Esophagus muscularis mucosa (tissue), 4 donors: ENCODE measurements around the gene CFAP74. TPM values are rescaled to one million over a fixed set of nuclear protein-coding genes. Genes with fewer than 3 reads are reported as not detected.
"Not testable (repeated sequence)": the region's sequence is repeated elsewhere in the genome, so short reads cannot be mapped to it uniquely, and the experiment has no call there.

Experiments used
- DNase-seq: peaks from one replicate; pipeline ENCODE4 v3.0.0-alpha.2; 2017; ENCODE audit errors: extremely low spot score
- H3K27ac ChIP-seq, 4 donors: fragments of 200-600 bp; sonication (generic); replicated peaks in 1 of 4; 1 replicate in 3 of 4; 2 replicates in 1 of 4; pipeline ENCODE4 v1.5.1; 2016 to 2019; ENCODE audit warnings: mild to moderate bottlenecking in 1 of 4
- H3K27me3 ChIP-seq, 4 donors: fragments of 200-600 bp; sonication (generic); one replicate each; pipeline versions ENCODE4 v1.5.1 to v1.6.0; 2016 to 2019
- H3K36me3 ChIP-seq, 4 donors: fragments of 200-600 bp; sonication (generic); one replicate each; pipeline ENCODE4 v1.5.1; 2016 to 2019
- H3K4me1 ChIP-seq, 4 donors: fragments of 200-600 bp; sonication (generic); one replicate each; pipeline ENCODE4 v1.5.1; 2016 to 2019
- H3K4me3 ChIP-seq, 4 donors: fragments of 200-600 bp; sonication (generic); 1 replicate in 2 of 4; 2 replicates in 2 of 4; pipeline ENCODE4 v1.5.1; 2016 to 2019; ENCODE audit warnings: mild to moderate bottlenecking in 4 of 4, moderate library complexity in 1 of 4
- H3K9me3 ChIP-seq, 4 donors: fragments of 200-600 bp; sonication (generic); 1 replicate in 3 of 4; 2 replicates in 1 of 4; pipeline ENCODE4 v1.5.1; 2016 to 2019
- CTCF ChIP-seq, 3 experiments: fragments of 200-600 bp in 2 of 3; fragments of 450-650 bp in 1 of 3; sonication (generic) in 2 of 3; IDR thresholded peaks; one replicate each; pipeline ENCODE4 v1.5.1; 2017 to 2019; ENCODE audit warnings: antibody characterized with exemption in 3 of 3, mild to moderate bottlenecking in 2 of 3, moderate library complexity in 1 of 3
- EP300 ChIP-seq: sonication (generic); formaldehyde crosslinking; IDR thresholded peaks from one replicate; pipeline ENCODE4 v1.6.1; 2017; ENCODE audit warnings: antibody characterized with exemption
- POLR2A ChIP-seq: fragments of 450-650 bp; IDR thresholded peaks from one replicate; pipeline ENCODE4 v1.6.1; 2017; ENCODE audit warnings: antibody characterized with exemption, moderate library complexity, mild to moderate bottlenecking, low read depth
- POLR2AphosphoS5 ChIP-seq, 2 donors: sonication (generic); formaldehyde crosslinking; IDR thresholded peaks; one replicate each; pipeline ENCODE4 v1.6.1; 2017; ENCODE audit warnings: antibody characterized with exemption in 2 of 2
- WGBS: methylation state at CpG from one replicate; pipeline ENCODE4 v1.1.5; 2018; 5-methylcytosine and 5-hydroxymethylcytosine counted together
- intact Hi-C: fragments of 100-400 bp; cut with DNase I; formaldehyde crosslinking; loops from one replicate; pipeline ENCODE4 v1.15.1; 2023
- total RNA-seq, 4 donors: library from RNA; depleted of rRNA; stranded (reverse); fragments of >200 nt; gene quantifications; one replicate each; pipeline versions ENCODE4 v1.1.0 to v1.2.1, GENCODE V29; 2016

CFAP74 gene
- total RNA-seq, 4 donors from 2014 or later, result not detected

GRCh38 chr1:1980467-1981141, 23.0 kb downstream of the CFAP74 start:
- Histone ChIP-seq H3K4me3 (no peak overlapping the region), H3K27me3 (peaks cover 0 to 52% (median 0%) of the 10 kb centered on the region in 4 donors), H3K27ac (no peak overlapping the region), H3K9me3 (no peaks in the 10 kb centered on the region), H3K36me3 (no peaks in the 10 kb centered on the region), H3K4me1 (no peaks in the 10 kb centered on the region)
- intact Hi-C loops, result no loop called here
- no peak for DNase-seq
- TF ChIP-seq CTCF (IDR thresholded peaks at IDR 0.05) (no peak), POLR2AphosphoS5 (IDR thresholded peaks at IDR 0.05) (no peak), POLR2A (no peak), EP300 (no peak)
- WGBS, result 88% methylated on average over 27 of the region's 42 CpGs

GRCh38 chr1:1979482-1980165, 24.0 kb downstream of the CFAP74 start:
- Histone ChIP-seq H3K27ac (no peak overlapping the region), H3K4me1 (no peaks in the 10 kb centered on the region), H3K36me3 (no peaks in the 10 kb centered on the region), H3K27me3 (peaks cover 0 to 51% (median 0%) of the 10 kb centered on the region in 4 donors), H3K4me3 (no peak overlapping the region), H3K9me3 (no peaks in the 10 kb centered on the region)
- no peak for DNase-seq
- WGBS, result 84% methylated on average over 13 of the region's 61 CpGs
- intact Hi-C loops, result no loop called here
- TF ChIP-seq CTCF (IDR thresholded peaks at IDR 0.05) (no peak), POLR2A (no peak), POLR2AphosphoS5 (IDR thresholded peaks at IDR 0.05) (no peak), EP300 (no peak)

GRCh38 chr1:1978690-1979481, 24.7 kb downstream of the CFAP74 start:
- H3K36me3 ChIP-seq, DNase-seq, H3K9me3 ChIP-seq, H3K27ac ChIP-seq, intact Hi-C loops, H3K4me3 ChIP-seq, H3K4me1 ChIP-seq: not testable (repeated sequence)
- peaks cover 0 to 51% (median 0%) of the 10 kb centered on the region in 4 donors for H3K27me3 ChIP-seq
- WGBS, result 85% methylated on average over 30 of the region's 51 CpGs

GRCh38 chr1:1978108-1978507, 25.5 kb downstream of the CFAP74 start:
- Histone ChIP-seq H3K27me3 (peaks cover 0 to 53% (median 0%) of the 10 kb centered on the region in 4 donors), H3K4me3 (no peak overlapping the region), H3K27ac (no peak overlapping the region), H3K36me3 (no peaks in the 10 kb centered on the region), H3K4me1 (no peaks in the 10 kb centered on the region), H3K9me3 (no peaks in the 10 kb centered on the region)
- DNase-seq, result no peak
- 62% methylated on average over 11 of the region's 11 CpGs for WGBS
- intact Hi-C loops, result no loop called here
- TF ChIP-seq EP300, result no peak
- TF ChIP-seq POLR2A, result no peak
- no peak for TF ChIP-seq POLR2AphosphoS5 (IDR thresholded peaks at IDR 0.05)
- TF ChIP-seq CTCF (IDR thresholded peaks at IDR 0.05), result no peak

GRCh38 chr1:1976031-1976430, 27.6 kb downstream of the CFAP74 start:
- intact Hi-C loops, result no loop called here
- Histone ChIP-seq H3K27me3 (peaks cover 0 to 69% (median 0%) of the 10 kb centered on the region in 4 donors), H3K36me3 (no peaks in the 10 kb centered on the region), H3K4me3 (no peak overlapping the region), H3K27ac (no peak overlapping the region), H3K4me1 (no peaks in the 10 kb centered on the region), H3K9me3 (no peaks in the 10 kb centered on the region)
- 72% methylated on average over 6 of the region's 19 CpGs for WGBS
- no peak for DNase-seq
- no peak for TF ChIP-seq POLR2A
- no peak for TF ChIP-seq EP300
- no peak for TF ChIP-seq CTCF (IDR thresholded peaks at IDR 0.05)
- no peak for TF ChIP-seq POLR2AphosphoS5 (IDR thresholded peaks at IDR 0.05)
